SK-N-SH treated with all-trans-retinoic acid at 6 μM for 48 hours (cell line): ENCODE data around the gene DENND4C.

ENCODE experiments used
- ARNTL ChIP-seq: fragments of 450-650 bp; formaldehyde crosslinking; IDR thresholded peaks from 2 replicates; pipeline ENCODE4 v1.5.0; 2020; ENCODE audit warnings: low read depth, mild to moderate bottlenecking, moderate library complexity, borderline replicate concordance
- OSR1 ChIP-seq: fragments of 250-450 bp; sonication (Bioruptor Pico); IDR thresholded peaks from 2 replicates; pipeline ENCODE4 v1.8.0; 2022; ENCODE audit warnings: moderate library complexity, mild to moderate bottlenecking, inconsistent platforms
- RARB ChIP-seq: fragments of 250-450 bp; sonication (Bioruptor Pico); IDR thresholded peaks from 2 replicates; pipeline ENCODE4 v1.8.0; 2021; ENCODE audit warnings: mild to moderate bottlenecking, moderate library complexity
- ZC3H10 ChIP-seq: fragments of 250-450 bp; sonication (Bioruptor Pico); IDR thresholded peaks from 2 replicates; pipeline ENCODE4 v1.5.1; 2021; ENCODE audit warnings: mild to moderate bottlenecking, moderate library complexity
- ZFP3 ChIP-seq: fragments of 250-450 bp; sonication (Bioruptor Pico); IDR thresholded peaks from 2 replicates; pipeline ENCODE4 v1.5.0; 2020; ENCODE audit warnings: mild to moderate bottlenecking, moderate library complexity
- ZFP30 ChIP-seq: fragments of 450-650 bp; formaldehyde crosslinking; IDR thresholded peaks from 2 replicates; pipeline ENCODE4 v1.5.0; 2022; ENCODE audit warnings: mild to moderate bottlenecking, moderate library complexity
- ZNF8 ChIP-seq: fragments of 450-650 bp; formaldehyde crosslinking; IDR thresholded peaks from 2 replicates; pipeline ENCODE4 v1.5.0; 2020; ENCODE audit warnings: mild to moderate bottlenecking, moderate library complexity
- TF ChIP-seq, protein P1 (sequence below): fragments of 250-450 bp; sonication (Bioruptor Pico); IDR thresholded peaks from 2 replicates; pipeline ENCODE4 v1.8.0; 2021; ENCODE audit warnings: low read depth, mild to moderate bottlenecking, moderate library complexity, borderline replicate concordance
- TF ChIP-seq, protein P2 (sequence below): fragments of 250-450 bp; sonication (Bioruptor Pico); IDR thresholded peaks from 2 replicates; pipeline ENCODE4 v1.5.1; 2021; ENCODE audit warnings: mild to moderate bottlenecking, moderate library complexity

DNA sequence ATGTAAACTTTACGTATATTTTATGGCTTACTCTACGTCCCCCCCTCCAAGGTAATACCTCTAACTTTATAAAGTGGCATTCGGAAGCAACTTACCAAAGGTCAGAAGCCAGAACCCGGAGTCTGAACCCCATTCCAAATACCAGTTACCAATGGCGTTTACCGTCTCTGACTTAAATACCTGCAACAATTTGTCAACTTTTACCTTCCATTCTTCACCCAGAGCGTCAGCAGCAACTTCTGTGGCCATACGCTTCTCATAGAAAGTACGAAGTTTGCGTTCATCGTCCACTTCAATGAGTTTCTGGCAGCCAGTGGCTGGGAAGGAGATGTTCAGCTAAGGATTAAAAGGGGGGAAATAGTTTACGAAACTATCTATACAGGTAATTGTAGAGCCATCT is 148.8 kb downstream of the DENND4C start:
- TF ChIP-seq, protein P1, sequence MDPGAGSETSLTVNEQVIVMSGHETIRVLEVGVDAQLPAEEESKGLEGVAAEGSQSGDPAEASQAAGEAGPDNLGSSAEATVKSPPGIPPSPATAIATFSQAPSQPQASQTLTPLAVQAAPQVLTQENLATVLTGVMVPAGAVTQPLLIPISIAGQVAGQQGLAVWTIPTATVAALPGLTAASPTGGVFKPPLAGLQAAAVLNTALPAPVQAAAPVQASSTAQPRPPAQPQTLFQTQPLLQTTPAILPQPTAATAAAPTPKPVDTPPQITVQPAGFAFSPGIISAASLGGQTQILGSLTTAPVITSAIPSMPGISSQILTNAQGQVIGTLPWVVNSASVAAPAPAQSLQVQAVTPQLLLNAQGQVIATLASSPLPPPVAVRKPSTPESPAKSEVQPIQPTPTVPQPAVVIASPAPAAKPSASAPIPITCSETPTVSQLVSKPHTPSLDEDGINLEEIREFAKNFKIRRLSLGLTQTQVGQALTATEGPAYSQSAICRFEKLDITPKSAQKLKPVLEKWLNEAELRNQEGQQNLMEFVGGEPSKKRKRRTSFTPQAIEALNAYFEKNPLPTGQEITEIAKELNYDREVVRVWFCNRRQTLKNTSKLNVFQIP = no peak
- TF ChIP-seq ARNTL (CRISPR knock-in tag) (no peak), ZFP30 (CRISPR knock-in tag) (no peak), ZNF8 (no peak), RARB (no peak), OSR1 (CRISPR knock-in tag) (no peak), ZC3H10 (CRISPR knock-in tag) (no peak), ZFP3 (no peak)
- TF ChIP-seq, protein P2, sequence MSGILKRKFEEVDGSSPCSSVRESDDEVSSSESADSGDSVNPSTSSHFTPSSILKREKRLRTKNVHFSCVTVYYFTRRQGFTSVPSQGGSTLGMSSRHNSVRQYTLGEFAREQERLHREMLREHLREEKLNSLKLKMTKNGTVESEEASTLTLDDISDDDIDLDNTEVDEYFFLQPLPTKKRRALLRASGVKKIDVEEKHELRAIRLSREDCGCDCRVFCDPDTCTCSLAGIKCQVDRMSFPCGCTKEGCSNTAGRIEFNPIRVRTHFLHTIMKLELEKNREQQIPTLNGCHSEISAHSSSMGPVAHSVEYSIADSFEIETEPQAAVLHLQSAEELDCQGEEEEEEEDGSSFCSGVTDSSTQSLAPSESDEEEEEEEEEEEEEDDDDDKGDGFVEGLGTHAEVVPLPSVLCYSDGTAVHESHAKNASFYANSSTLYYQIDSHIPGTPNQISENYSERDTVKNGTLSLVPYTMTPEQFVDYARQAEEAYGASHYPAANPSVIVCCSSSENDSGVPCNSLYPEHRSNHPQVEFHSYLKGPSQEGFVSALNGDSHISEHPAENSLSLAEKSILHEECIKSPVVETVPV (CRISPR knock-in tag) = no peak
